GM10248 (cell line): ENCODE measurements around the gene LEFTY1.

Source experiments
- CTCF ChIA-PET: fragments of 300-600 bp; sonication (Branson Sonifier 250); formaldehyde crosslinking; extraction: SDS; loops from one replicate; lab custom pipeline; 2021; ENCODE audit warnings: antibody characterized with exemption; lab: Yijun Ruan, JAX
- POLR2A ChIA-PET: fragments of 350-650 bp; sonication (Branson Sonifier 250); formaldehyde crosslinking; extraction: SDS; loops from one replicate; lab custom pipeline; 2020; ENCODE audit warnings: antibody characterized with exemption; lab: Yijun Ruan, JAX
- DNase-seq: peaks from one replicate; pipeline ENCODE4 v3.0.0; 2012; ENCODE audit errors: extremely low spot score
- TF ChIP-seq, protein P1 (sequence below): IDR thresholded peaks from 2 replicates; pipeline ENCODE4 v1.5.1; 2012; ENCODE audit warnings: mild to moderate bottlenecking, low read depth; ENCODE audit errors: extremely low read depth, missing control alignments, control extremely low read depth

The LEFTY1 gene

DNA sequence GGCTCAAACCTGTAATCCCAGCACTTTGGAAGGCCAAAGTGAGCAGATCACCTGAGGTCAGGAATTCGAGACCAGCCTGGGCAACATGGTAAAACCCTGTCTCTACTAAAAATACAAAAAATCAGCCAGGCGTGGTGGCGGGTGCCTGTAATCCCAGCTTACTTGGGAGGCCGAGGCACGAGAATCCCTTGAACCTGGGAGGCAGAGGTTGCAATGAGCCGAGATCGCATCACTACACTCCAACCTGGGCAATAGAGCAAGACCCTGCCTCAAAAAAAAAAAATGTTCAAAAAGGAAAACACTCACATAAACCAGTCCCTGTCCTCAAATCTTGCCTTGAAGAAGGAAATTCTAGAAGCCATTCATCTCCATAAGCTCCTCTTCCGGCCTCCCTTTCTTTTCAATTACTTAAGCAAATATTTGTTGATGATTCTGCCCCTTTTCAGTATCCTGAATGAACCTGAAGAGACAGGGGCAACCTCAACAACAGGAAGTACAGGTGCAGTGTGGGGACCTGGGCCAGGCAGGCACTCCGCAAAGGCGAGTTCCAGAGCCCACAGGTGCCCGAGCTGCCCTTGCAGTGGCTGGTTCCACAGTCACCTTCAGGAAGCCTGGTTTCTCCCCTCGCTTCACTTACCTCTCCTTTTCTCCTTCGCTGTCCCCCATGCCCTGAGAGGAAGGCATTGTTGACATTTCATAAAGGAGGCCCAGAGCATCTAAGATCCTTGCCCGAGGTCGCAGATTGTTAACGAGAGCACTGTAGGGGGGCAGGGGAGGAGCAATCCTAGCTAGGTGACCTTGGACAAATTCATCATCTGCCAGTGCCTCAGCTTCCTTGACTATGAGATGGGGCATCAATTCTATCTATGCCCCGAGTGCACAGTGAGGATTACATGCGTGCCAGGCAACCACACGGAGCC is 8.9 kb upstream of the LEFTY1 start:
- CTCF ChIA-PET = interaction anchor here (1.3 to 6.2 kb wide), 7 partner anchors 11 to 423 kb away, joined by 3 to 25 read pairs (median 6); partner anchors contain the start of genes SRP9 and TMEM63A
- TF ChIP-seq, protein P1, sequence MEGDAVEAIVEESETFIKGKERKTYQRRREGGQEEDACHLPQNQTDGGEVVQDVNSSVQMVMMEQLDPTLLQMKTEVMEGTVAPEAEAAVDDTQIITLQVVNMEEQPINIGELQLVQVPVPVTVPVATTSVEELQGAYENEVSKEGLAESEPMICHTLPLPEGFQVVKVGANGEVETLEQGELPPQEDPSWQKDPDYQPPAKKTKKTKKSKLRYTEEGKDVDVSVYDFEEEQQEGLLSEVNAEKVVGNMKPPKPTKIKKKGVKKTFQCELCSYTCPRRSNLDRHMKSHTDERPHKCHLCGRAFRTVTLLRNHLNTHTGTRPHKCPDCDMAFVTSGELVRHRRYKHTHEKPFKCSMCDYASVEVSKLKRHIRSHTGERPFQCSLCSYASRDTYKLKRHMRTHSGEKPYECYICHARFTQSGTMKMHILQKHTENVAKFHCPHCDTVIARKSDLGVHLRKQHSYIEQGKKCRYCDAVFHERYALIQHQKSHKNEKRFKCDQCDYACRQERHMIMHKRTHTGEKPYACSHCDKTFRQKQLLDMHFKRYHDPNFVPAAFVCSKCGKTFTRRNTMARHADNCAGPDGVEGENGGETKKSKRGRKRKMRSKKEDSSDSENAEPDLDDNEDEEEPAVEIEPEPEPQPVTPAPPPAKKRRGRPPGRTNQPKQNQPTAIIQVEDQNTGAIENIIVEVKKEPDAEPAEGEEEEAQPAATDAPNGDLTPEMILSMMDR = no peak
- POLR2A ChIA-PET = interaction anchor here (1.2 kb wide), 1 partner anchor 26 kb away, joined by 6 read pairs; the partner anchor contains the start of gene PYCR2
- no peak for DNase-seq

DNA sequence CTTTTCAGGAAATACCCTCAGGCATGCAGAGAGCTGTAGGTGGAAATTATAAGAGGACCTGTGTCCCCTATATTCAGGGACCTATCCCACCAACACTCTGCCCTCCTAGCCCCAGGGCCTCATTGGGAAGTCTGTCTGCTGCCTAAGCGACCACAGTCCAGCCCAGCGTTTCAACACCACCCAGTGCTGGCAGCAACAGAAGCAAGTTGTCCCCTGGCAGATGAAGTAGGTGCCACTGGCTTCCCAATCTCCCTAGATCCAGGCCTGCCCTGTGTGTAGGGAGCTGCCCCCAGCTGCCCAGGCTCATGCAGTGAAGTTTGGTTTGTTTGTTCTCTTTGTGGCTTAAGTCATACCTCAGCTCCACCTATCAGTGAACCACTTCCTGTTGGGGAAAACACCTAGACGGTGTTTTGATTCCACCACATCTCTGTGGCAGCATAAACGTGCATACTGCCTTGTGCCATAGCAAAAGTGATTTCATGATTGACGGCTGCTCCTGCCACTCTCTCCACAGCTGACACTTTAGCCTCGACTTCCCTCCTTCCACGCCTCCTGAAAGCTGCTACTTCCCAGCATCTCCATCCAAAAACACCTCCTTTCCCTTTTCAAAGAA is 8.1 kb upstream of the LEFTY1 start:
- ChIA-PET CTCF (interaction anchor here (1.3 to 6.2 kb wide), 7 partner anchors 11 to 422 kb away, joined by 3 to 25 read pairs (median 6); partner anchors contain the start of genes SRP9 and TMEM63A), POLR2A (interaction anchor here (1.2 kb wide), 1 partner anchor 27 kb away, joined by 6 read pairs; the partner anchor contains the start of gene PYCR2)
- TF ChIP-seq, protein P1 = no peak
- DNase-seq = peak; percentile 93

DNA sequence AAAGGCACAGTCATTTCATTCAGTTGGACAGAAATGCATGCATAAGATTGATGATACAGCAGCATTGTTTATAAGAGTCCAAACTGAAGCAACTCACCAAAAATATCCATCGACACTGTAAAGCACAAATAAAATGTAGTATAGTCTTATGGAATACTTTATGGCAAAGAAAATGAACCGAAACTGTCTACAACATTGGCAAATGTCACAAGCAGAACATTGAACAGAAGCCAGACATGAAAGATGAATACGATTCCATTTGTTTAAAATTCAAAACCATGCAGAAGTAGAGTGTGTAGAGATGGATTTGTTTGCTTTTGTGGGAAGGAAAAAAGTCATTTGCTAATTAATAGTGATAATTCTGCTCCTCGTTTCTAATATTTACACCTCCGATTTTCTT is 7.5 kb upstream of the LEFTY1 start:
- TF ChIP-seq, protein P1 = no peak
- no peak for DNase-seq
- POLR2A ChIA-PET = no interaction called here
- CTCF ChIA-PET = interaction anchor here (1.7 to 6.2 kb wide), 4 partner anchors 13 to 421 kb away, joined by 6 to 25 read pairs (median 8); partner anchors contain the start of genes SRP9 and TMEM63A

DNA sequence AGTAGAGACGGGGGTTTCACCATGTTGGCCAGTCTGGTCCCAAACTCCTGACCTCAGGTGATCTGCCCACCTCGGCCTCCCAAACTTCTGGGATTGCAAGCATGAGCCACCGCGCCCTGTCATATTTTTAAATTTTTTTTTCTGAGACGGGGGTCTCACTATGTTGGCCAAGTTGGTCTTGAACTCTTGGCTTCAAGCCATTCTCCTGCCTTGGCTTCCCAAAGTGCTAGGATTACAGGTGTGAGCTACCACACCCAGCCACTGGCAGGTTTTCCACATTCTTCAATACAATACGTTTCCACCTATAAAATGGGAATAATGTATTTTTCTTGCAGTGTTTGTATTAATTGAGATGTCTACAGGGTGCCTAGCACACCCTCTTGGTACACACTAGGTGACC is 3.4 kb upstream of the LEFTY1 start:
- DNase-seq = no peak
- TF ChIP-seq, protein P1 = no peak
- ChIA-PET POLR2A (no interaction called here), CTCF (interaction anchor here (1.5 kb wide), 1 partner anchor 10 kb away, joined by 6 read pairs; the partner anchor contains the start of gene TMEM63A)

- DNase-seq = no peak
- POLR2A ChIA-PET = no interaction called here
- CTCF ChIA-PET = interaction anchor here (1.5 kb wide), 1 partner anchor 9 kb away, joined by 6 read pairs; the partner anchor contains the start of gene TMEM63A
- TF ChIP-seq, protein P1 = no peak
These were observed 2.5 kb upstream of the LEFTY1 start for GRCh38 chr1:225891229-225891972.
